ENCODE results near the gene ACP4. TPM values are rescaled to one million over a fixed set of nuclear protein-coding genes. Genes with fewer than 3 reads are reported as not detected.

ACP4 gene
- polyA plus RNA-seq, 1 donor (not counting 4 experiments of a cell fraction or from before 2014, with no cell fraction given): not detected

DNA sequence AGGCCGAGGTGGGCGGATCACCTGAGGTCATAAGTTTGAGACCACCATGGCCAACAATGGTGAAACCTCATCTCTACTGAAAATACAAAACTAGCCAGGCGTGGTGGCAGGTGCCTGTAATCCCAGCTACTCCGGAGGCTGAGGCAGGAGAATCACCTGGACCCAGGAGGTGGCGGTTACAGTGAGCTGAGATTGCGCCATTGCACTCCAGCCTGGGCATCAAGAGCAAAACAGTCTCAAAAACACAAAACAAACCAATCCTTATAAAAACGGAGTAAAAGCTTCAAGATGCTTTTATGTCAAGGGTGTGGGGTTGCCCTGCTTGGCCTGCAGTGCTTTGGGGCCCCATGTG, 7.2 kb downstream of the ACP4 start:
- Histone ChIP-seq H3K4me1 (ENCODE audit: control insufficient read depth, extremely low read depth, insufficient read depth, low read length) (peaks cover 9% of the 10 kb centered on the region), H3K9ac (ENCODE audit: control insufficient read depth, extremely low read depth, insufficient read depth, low read length) (no peak overlapping the region), H3K4me3 (ENCODE audit: control insufficient read depth in 2 of 3, extremely low read depth in 1 of 3, insufficient read depth in 2 of 3, low read depth in 1 of 3, low read length in 3 of 3) (no peak overlapping the region), H3K27me3 (ENCODE audit: control insufficient read depth, extremely low read depth, insufficient read depth, low read length) (no peaks in the 10 kb centered on the region), H3K9me3 (ENCODE audit: control insufficient read depth, low read depth, low read length) (no peaks in the 10 kb centered on the region), H4K20me1 (ENCODE audit: control insufficient read depth, extremely low read depth, insufficient read depth, low read length) (peaks cover 47% of the 10 kb centered on the region), H3K9me1 (ENCODE audit: control insufficient read depth, extremely low read depth, insufficient read depth, low read length) (no peaks in the 10 kb centered on the region), H3K79me2 (ENCODE audit: control insufficient read depth, insufficient read depth, low read length) (peaks cover 37% of the 10 kb centered on the region), H3K36me3 (ENCODE audit: control insufficient read depth in 2 of 2, extremely low read depth in 1 of 2, insufficient read depth in 2 of 2, low read length in 2 of 2) (peaks cover 25 to 43% of the 10 kb centered on the region in 2 experiments), H2AFZ (ENCODE audit: control insufficient read depth, low read length) (no peak overlapping the region), H3K27ac (ENCODE audit: control insufficient read depth, insufficient read depth, low read length) (no peak overlapping the region), H3K4me2 (ENCODE audit: control insufficient read depth, extremely low read depth, insufficient read depth, low read depth, low read length) (no peak overlapping the region)
- no peak for DNase-seq (ENCODE audit: low read depth, low spot score)
- dilution Hi-C loops (cut with MboI; ENCODE audit: extremely low pct_ligation_motif_present, low sequenced_read_pairs): no loop called here
- no peak for TF ChIP-seq EZH2 (IDR thresholded peaks at IDR 0.05; ENCODE audit: low read length)
- TF ChIP-seq, protein P1, sequence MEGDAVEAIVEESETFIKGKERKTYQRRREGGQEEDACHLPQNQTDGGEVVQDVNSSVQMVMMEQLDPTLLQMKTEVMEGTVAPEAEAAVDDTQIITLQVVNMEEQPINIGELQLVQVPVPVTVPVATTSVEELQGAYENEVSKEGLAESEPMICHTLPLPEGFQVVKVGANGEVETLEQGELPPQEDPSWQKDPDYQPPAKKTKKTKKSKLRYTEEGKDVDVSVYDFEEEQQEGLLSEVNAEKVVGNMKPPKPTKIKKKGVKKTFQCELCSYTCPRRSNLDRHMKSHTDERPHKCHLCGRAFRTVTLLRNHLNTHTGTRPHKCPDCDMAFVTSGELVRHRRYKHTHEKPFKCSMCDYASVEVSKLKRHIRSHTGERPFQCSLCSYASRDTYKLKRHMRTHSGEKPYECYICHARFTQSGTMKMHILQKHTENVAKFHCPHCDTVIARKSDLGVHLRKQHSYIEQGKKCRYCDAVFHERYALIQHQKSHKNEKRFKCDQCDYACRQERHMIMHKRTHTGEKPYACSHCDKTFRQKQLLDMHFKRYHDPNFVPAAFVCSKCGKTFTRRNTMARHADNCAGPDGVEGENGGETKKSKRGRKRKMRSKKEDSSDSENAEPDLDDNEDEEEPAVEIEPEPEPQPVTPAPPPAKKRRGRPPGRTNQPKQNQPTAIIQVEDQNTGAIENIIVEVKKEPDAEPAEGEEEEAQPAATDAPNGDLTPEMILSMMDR (optimal IDR thresholded peaks at IDR 0.05 in 1 of 3, IDR thresholded peaks at IDR 0.05 in 1 of 3, conservative IDR thresholded peaks at IDR 0.05 in 1 of 3; ENCODE audit: extremely low read depth in 1 of 3, insufficient read depth in 2 of 3, low read length in 3 of 3): no peak
- no peak for FAIRE-seq

DNA sequence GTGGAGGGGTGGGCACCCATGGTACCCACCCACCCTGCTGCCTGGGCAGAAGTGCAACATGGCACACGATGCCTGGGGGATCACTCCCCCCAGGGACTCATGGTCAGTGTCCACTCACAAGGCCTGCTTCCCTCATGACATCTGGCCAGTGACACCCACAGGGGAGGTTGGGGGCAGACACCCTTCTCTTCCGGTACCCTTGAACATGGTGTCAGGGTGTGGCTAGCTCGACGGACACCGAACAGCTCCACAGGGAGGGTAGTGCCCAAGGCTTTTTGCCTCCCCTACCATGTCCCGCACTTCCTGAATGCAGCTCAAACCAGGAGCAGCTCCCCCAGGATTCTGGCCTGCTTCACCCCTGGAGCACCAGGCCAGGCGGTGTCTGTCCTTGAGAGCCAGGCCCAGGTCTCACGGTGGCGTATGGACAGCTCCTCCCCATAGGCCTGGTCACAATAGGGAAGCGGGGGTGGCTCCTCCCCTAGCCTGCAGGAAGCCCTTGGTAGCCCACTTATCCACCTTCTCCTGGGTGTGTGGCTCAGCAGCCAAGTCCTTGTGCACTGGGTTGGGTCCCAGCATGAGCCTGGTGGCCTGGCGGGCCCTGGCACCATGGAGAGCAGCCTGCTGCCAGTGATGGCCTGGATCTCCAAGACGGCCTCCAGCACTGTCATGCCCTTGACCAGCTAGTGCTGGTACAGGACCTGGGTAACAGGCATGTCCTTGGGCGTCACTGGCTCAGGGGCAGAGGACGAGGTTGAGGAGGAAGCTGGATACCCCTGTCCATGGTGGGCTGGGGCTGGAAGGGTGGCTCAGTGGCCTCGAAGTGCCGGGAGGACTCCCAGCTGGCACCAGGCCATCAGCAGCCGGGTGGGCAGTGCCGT, 7.8 kb downstream of the ACP4 start:
- dilution Hi-C loops (cut with MboI; ENCODE audit: extremely low pct_ligation_motif_present, low sequenced_read_pairs): no loop called here

More for the DNA sequence above, 7.8 kb downstream of the ACP4 start:
- FAIRE-seq (no peak), DNase-seq (ENCODE audit: low read depth, low spot score) (no peak)
- Histone ChIP-seq H3K36me3 (ENCODE audit: control insufficient read depth in 2 of 2, extremely low read depth in 1 of 2, insufficient read depth in 2 of 2, low read length in 2 of 2) (peaks cover 26 to 43% of the 10 kb centered on the region in 2 experiments), H3K79me2 (ENCODE audit: control insufficient read depth, insufficient read depth, low read length) (peaks cover 43% of the 10 kb centered on the region), H3K27me3 (ENCODE audit: control insufficient read depth, extremely low read depth, insufficient read depth, low read length) (no peaks in the 10 kb centered on the region), H2AFZ (ENCODE audit: control insufficient read depth, low read length) (no peak overlapping the region), H3K27ac (ENCODE audit: control insufficient read depth, insufficient read depth, low read length) (no peak overlapping the region), H4K20me1 (ENCODE audit: control insufficient read depth, extremely low read depth, insufficient read depth, low read length) (peaks cover 47% of the 10 kb centered on the region), H3K9me1 (ENCODE audit: control insufficient read depth, extremely low read depth, insufficient read depth, low read length) (no peaks in the 10 kb centered on the region), H3K4me2 (ENCODE audit: control insufficient read depth, extremely low read depth, insufficient read depth, low read depth, low read length) (no peak overlapping the region), H3K9ac (ENCODE audit: control insufficient read depth, extremely low read depth, insufficient read depth, low read length) (no peak overlapping the region), H3K4me1 (ENCODE audit: control insufficient read depth, extremely low read depth, insufficient read depth, low read length) (peaks cover 15% of the 10 kb centered on the region), H3K4me3 (ENCODE audit: control insufficient read depth in 2 of 3, extremely low read depth in 1 of 3, insufficient read depth in 2 of 3, low read depth in 1 of 3, low read length in 3 of 3) (no peak overlapping the region), H3K9me3 (ENCODE audit: control insufficient read depth, low read depth, low read length) (no peaks in the 10 kb centered on the region)
- TF ChIP-seq EZH2 (IDR thresholded peaks at IDR 0.05; ENCODE audit: low read length): no peak
- TF ChIP-seq, protein P1 (optimal IDR thresholded peaks at IDR 0.05 in 1 of 3, IDR thresholded peaks at IDR 0.05 in 1 of 3, conservative IDR thresholded peaks at IDR 0.05 in 1 of 3; ENCODE audit: extremely low read depth in 1 of 3, insufficient read depth in 2 of 3, low read length in 3 of 3): no peak

Measured in keratinocyte (primary cell).